C1 segment of cervical spinal cord (tissue), 14 donors: Measurements from ENCODE around the gene PDLIM1.
"Not testable (repeated sequence)": the region's sequence is repeated elsewhere in the genome, so short reads cannot be mapped to it uniquely, and the experiment has no call there.

Experiments
- DNase-seq, 14 donors: peaks; one replicate each; lab custom pipeline; 2025; lab: John Stamatoyannopoulos, UW

Gene PDLIM1

GRCh38 chr10:95211606-95212279 is 79.1 kb downstream of the PDLIM1 start:
- DNase-seq: no peak

GRCh38 chr10:95209509-95210127 is 81.2 kb downstream of the PDLIM1 start:
- no peak for DNase-seq

- no peak for DNase-seq
These were observed 82.0 kb downstream of the PDLIM1 start for GRCh38 chr10:95208702-95209391.

GRCh38 chr10:95202865-95203264 is 87.9 kb downstream of the PDLIM1 start:
- DNase-seq: not testable (repeated sequence)

- no peak for DNase-seq
These were observed 89.1 kb downstream of the PDLIM1 start for GRCh38 chr10:95201736-95202135.

GRCh38 chr10:95196046-95196445 is 94.8 kb downstream of the PDLIM1 start:
- DNase-seq: peak in 7 of 14 donors; percentile 1 to 37 (median 9)

GRCh38 chr10:95193944-95194343 is 96.9 kb downstream of the PDLIM1 start, which contains the start of gene ACSM6:
TSS of gene ACSM6 (plus strand) at chr10:95194238. CDS start at chr10:95194486, 248 bp downstream.
- no peak for DNase-seq

GRCh38 chr10:95188593-95188992 is 102.2 kb downstream of the PDLIM1 start:
- DNase-seq: no peak

- no peak for DNase-seq
These were observed 103.2 kb downstream of the PDLIM1 start for GRCh38 chr10:95187617-95188016.
